Osteoblast (primary cell): ENCODE data around the gene TTLL4. TPM values are rescaled to one million over a fixed set of nuclear protein-coding genes. Genes with fewer than 3 reads are reported as not detected.

Experiments
- DNase-seq: peaks from one replicate; pipeline ENCODE4 v3.0.0; 2011; ENCODE audit warnings: low spot score, mixed read lengths; ENCODE audit not compliant: insufficient read length; ENCODE audit errors: missing footprints
- H2AFZ ChIP-seq: 2 replicates; pipeline ENCODE4 v1.6.0; 2011; ENCODE audit warnings: mild to moderate bottlenecking, low read length
- H3K27ac ChIP-seq: 2 replicates; pipeline ENCODE4 v1.5.1; 2011; ENCODE audit warnings: mild to moderate bottlenecking, low read depth, low read length, moderate library complexity
- H3K27me3 ChIP-seq: 2 replicates; pipeline ENCODE4 v1.6.0; 2012; ENCODE audit warnings: mild to moderate bottlenecking, control low read depth, inconsistent platforms, low read length, moderate library complexity; ENCODE audit not compliant: insufficient read depth
- H3K36me3 ChIP-seq: 2 replicates; pipeline ENCODE4 v1.5.1; 2011; ENCODE audit warnings: mild to moderate bottlenecking, low read length, control low read depth, moderate library complexity; ENCODE audit not compliant: insufficient read depth
- H3K4me1 ChIP-seq: 2 replicates; pipeline ENCODE4 v1.5.1; 2011; ENCODE audit warnings: mild to moderate bottlenecking, low read length, control low read depth, moderate library complexity; ENCODE audit not compliant: insufficient read depth
- H3K4me2 ChIP-seq: 2 replicates; pipeline ENCODE4 v1.6.0; 2011; ENCODE audit warnings: mild to moderate bottlenecking, low read length; ENCODE audit not compliant: insufficient read depth
- H3K4me3 ChIP-seq: fragments of 200-600 bp; sonication (generic); 3 replicates; pipeline ENCODE4 v1.5.1; 2012; ENCODE audit warnings: mild to moderate bottlenecking, low read length, inconsistent platforms; ENCODE audit not compliant: insufficient read depth
- H3K79me2 ChIP-seq: 2 replicates; pipeline ENCODE4 v1.6.0; 2012; ENCODE audit warnings: mild to moderate bottlenecking, low read length, control low read depth, inconsistent platforms; ENCODE audit not compliant: insufficient read depth
- H3K9me3 ChIP-seq: 2 replicates; pipeline ENCODE4 v1.5.1; 2011; ENCODE audit warnings: low read depth, low read length, control low read depth
- H4K20me1 ChIP-seq: 2 replicates; pipeline ENCODE4 v1.6.0; 2012; ENCODE audit warnings: mild to moderate bottlenecking, low read length, control low read depth; ENCODE audit not compliant: insufficient read depth
- total RNA-seq: library from RNA; depleted of rRNA; stranded (reverse); fragments of >200 nt; gene quantifications from 2 replicates; pipeline ENCODE4 v1.2.3, GENCODE V29; 2012
- TF ChIP-seq, protein P1 (sequence below): IDR thresholded peaks from 2 replicates; pipeline ENCODE4 v1.5.1; 2011; ENCODE audit warnings: mild to moderate bottlenecking, low read depth, low read length, moderate library complexity; ENCODE audit errors: extremely low read depth

TTLL4 gene
- total RNA-seq, 1 donor: 13.0 TPM

GRCh38 chr2:218713922-218714321 is 3.3 kb downstream of the TTLL4 start:
- Histone ChIP-seq H3K4me3 (no peak overlapping the region), H3K4me2 (no peak overlapping the region), H3K4me1 (peaks cover 19% of the 10 kb centered on the region), H2AFZ (no peak overlapping the region), H3K79me2 (peaks cover 52% of the 10 kb centered on the region), H3K9me3 (no peaks in the 10 kb centered on the region), H3K36me3 (no peaks in the 10 kb centered on the region), H3K27me3 (no peaks in the 10 kb centered on the region), H4K20me1 (peaks cover 4% of the 10 kb centered on the region), H3K27ac (no peak overlapping the region)
- TF ChIP-seq, protein P1, sequence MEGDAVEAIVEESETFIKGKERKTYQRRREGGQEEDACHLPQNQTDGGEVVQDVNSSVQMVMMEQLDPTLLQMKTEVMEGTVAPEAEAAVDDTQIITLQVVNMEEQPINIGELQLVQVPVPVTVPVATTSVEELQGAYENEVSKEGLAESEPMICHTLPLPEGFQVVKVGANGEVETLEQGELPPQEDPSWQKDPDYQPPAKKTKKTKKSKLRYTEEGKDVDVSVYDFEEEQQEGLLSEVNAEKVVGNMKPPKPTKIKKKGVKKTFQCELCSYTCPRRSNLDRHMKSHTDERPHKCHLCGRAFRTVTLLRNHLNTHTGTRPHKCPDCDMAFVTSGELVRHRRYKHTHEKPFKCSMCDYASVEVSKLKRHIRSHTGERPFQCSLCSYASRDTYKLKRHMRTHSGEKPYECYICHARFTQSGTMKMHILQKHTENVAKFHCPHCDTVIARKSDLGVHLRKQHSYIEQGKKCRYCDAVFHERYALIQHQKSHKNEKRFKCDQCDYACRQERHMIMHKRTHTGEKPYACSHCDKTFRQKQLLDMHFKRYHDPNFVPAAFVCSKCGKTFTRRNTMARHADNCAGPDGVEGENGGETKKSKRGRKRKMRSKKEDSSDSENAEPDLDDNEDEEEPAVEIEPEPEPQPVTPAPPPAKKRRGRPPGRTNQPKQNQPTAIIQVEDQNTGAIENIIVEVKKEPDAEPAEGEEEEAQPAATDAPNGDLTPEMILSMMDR: no peak
- no peak for DNase-seq

- no peak overlapping the region for H3K4me3 ChIP-seq
- H3K27ac ChIP-seq: peak overlapping the region; percentile 44
- peaks cover 4% of the 10 kb centered on the region for H4K20me1 ChIP-seq
- no peaks in the 10 kb centered on the region for H3K9me3 ChIP-seq
- H3K36me3 ChIP-seq: no peaks in the 10 kb centered on the region
- H3K79me2 ChIP-seq: peaks cover 71% of the 10 kb centered on the region
- no peaks in the 10 kb centered on the region for H3K27me3 ChIP-seq
- H3K4me1 ChIP-seq: peaks cover 19% of the 10 kb centered on the region
- no peak overlapping the region for H2AFZ ChIP-seq
- TF ChIP-seq, protein P1: no peak
- no peak overlapping the region for H3K4me2 ChIP-seq
- peak; percentile 76 for DNase-seq
Observed at GRCh38 chr2:218716070-218716469, 5.4 kb downstream of the TTLL4 start.

DNA sequence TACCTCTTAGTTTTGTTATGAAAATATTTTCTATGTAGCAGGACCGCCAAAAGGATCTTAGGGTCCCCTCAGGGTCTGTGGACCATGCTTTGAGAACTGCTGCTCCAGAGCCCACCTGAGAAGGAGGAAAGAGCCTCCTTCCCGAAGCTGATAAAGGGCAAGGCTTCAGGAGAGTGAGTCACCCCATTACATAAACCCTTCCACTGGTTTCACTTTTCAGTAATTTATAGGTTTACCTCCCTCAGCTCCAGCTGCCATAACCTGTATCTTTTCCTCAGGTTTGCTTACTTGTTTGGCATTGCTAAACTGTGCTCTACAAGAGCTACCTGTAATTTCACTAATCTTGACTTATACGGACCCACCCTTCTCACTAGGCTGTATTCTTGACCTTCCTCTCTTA is 6.6 kb downstream of the TTLL4 start:
- Histone ChIP-seq H3K9me3 (no peaks in the 10 kb centered on the region), H3K4me3 (no peak overlapping the region), H3K36me3 (no peaks in the 10 kb centered on the region), H3K27ac (peak overlapping the region; percentile 2), H2AFZ (no peak overlapping the region), H3K27me3 (no peaks in the 10 kb centered on the region), H3K4me2 (peak overlapping the region; percentile 50), H3K79me2 (peaks cover 69% of the 10 kb centered on the region), H4K20me1 (no peaks in the 10 kb centered on the region), H3K4me1 (peaks cover 12% of the 10 kb centered on the region)
- peak; percentile 46 for DNase-seq
- TF ChIP-seq, protein P1: no peak

DNA sequence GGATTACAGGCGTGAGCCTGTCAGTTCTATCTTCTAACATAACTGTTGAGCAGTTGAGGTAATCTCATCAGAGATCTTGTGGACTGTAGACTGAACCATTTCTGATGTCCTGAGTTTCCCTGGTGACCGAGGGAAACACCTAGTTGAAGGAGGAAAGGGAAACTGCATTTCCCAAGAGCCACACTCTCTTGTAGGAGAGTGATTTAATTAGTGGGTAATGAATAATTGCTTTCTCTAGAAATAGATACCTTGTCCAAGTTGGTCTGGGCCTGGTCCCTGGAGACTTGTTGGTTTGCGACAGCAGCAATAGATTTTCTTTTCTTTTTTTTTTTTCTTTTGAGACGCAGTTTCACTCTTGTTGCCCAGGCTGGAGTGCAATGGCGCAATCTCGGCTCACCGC is 7.4 kb downstream of the TTLL4 start:
- no peaks in the 10 kb centered on the region for H3K9me3 ChIP-seq
- TF ChIP-seq, protein P1: no peak
- H3K36me3 ChIP-seq: no peaks in the 10 kb centered on the region
- peaks cover 12% of the 10 kb centered on the region for H3K4me1 ChIP-seq
- DNase-seq: no peak
- H3K79me2 ChIP-seq: peaks cover 69% of the 10 kb centered on the region
- no peak overlapping the region for H2AFZ ChIP-seq
- H3K27ac ChIP-seq: no peak overlapping the region
- no peak overlapping the region for H3K4me3 ChIP-seq
- H3K27me3 ChIP-seq: no peaks in the 10 kb centered on the region
- H4K20me1 ChIP-seq: peaks cover 1% of the 10 kb centered on the region
- no peak overlapping the region for H3K4me2 ChIP-seq
